HEK293 (cell line): Measurements from ENCODE around the gene CTAGE9.

Experiments used
- CTCF ChIA-PET: fragments of 350-600 bp; formaldehyde crosslinking; extraction: SDS; loops from one replicate; lab custom pipeline; 2021; ENCODE audit warnings: antibody characterized with exemption; lab: Yijun Ruan, JAX
- POLR2A ChIA-PET: fragments of 300-600 bp; formaldehyde crosslinking; extraction: SDS; loops from one replicate; lab custom pipeline; 2020; ENCODE audit warnings: antibody characterized with exemption, inconsistent platforms; lab: Yijun Ruan, JAX
- H3K27ac ChIP-seq: fragments of 200-500 bp; sonication (Bioruptor generic); 2 replicates; pipeline ENCODE4 v1.5.1; 2014; ENCODE audit warnings: low read depth, low read length, control low read depth, inconsistent platforms; ENCODE audit errors: extremely low read depth
- H3K36me3 ChIP-seq, 2 experiments: fragments of 200-500 bp in 1 of 2; sonication (Bioruptor generic) in 1 of 2; 1 replicate in 1 of 2; 2 replicates in 1 of 2; pipeline ENCODE4 v1.5.1; 2014 to 2017; ENCODE audit warnings: inconsistent platforms in 2 of 2, low read length in 2 of 2; ENCODE audit not compliant: control insufficient read depth in 2 of 2, insufficient read depth in 1 of 2
- H3K4me1 ChIP-seq: fragments of 200-500 bp; sonication (Bioruptor generic); 2 replicates; pipeline ENCODE4 v1.5.1; 2014; ENCODE audit warnings: mild to moderate bottlenecking, low read length, inconsistent platforms; ENCODE audit not compliant: control insufficient read depth, insufficient read depth
- H3K4me3 ChIP-seq: 2 replicates; pipeline ENCODE4 v1.5.1; 2011; ENCODE audit warnings: low read depth, mild to moderate bottlenecking, control low read depth, low read length, moderate library complexity
- H3K9me3 ChIP-seq: fragments of 200-500 bp; sonication (Bioruptor generic); 2 replicates; pipeline ENCODE4 v1.5.1; 2014; ENCODE audit warnings: low read depth, low read length, inconsistent platforms; ENCODE audit not compliant: control insufficient read depth, insufficient read depth
- FEZF1 ChIP-seq: fragments of 450-650 bp; formaldehyde crosslinking; IDR thresholded peaks from 2 replicates; pipeline ENCODE4 v1.5.1; 2016; ENCODE audit warnings: missing biosample characterization, missing genetic modification characterization
- GFI1B ChIP-seq: fragments of 450-650 bp; formaldehyde crosslinking; IDR thresholded peaks from 2 replicates; pipeline ENCODE4 v1.5.1; 2016; ENCODE audit warnings: missing biosample characterization, missing genetic modification characterization
- GLIS1 ChIP-seq: fragments of 450-650 bp; formaldehyde crosslinking; IDR thresholded peaks from 2 replicates; pipeline ENCODE4 v1.5.1; 2016; ENCODE audit warnings: missing biosample characterization, missing genetic modification characterization
- GLIS2 ChIP-seq: fragments of 450-650 bp; formaldehyde crosslinking; IDR thresholded peaks from 2 replicates; pipeline ENCODE4 v1.5.1; 2016; ENCODE audit warnings: missing biosample characterization, missing genetic modification characterization
- HOXD13 ChIP-seq: sonication (generic); formaldehyde crosslinking; IDR thresholded peaks from 2 replicates; pipeline ENCODE4 v1.8.0; 2022; ENCODE audit warnings: missing genetic modification reagents, borderline replicate concordance
- MEIS1 ChIP-seq: sonication (generic); formaldehyde crosslinking; IDR thresholded peaks from 2 replicates; pipeline ENCODE4 v1.8.1; 2022; ENCODE audit warnings: missing genetic modification reagents, mild to moderate bottlenecking, borderline replicate concordance
- MZF1 ChIP-seq: fragments of 450-650 bp; formaldehyde crosslinking; IDR thresholded peaks from 2 replicates; pipeline ENCODE4 v1.5.1; 2017; ENCODE audit warnings: missing biosample characterization, missing genetic modification characterization, borderline replicate concordance
- ZNF138 ChIP-seq: fragments of 450-650 bp; formaldehyde crosslinking; IDR thresholded peaks from 2 replicates; pipeline ENCODE4 v1.5.1; 2016; ENCODE audit warnings: missing biosample characterization, missing genetic modification characterization, borderline replicate concordance
- ZNF19 ChIP-seq: fragments of 450-650 bp; formaldehyde crosslinking; IDR thresholded peaks from 2 replicates; pipeline ENCODE4; 2016; ENCODE audit warnings: missing biosample characterization, missing genetic modification characterization, low read depth
- ZNF23 ChIP-seq: fragments of 450-650 bp; formaldehyde crosslinking; IDR thresholded peaks from 2 replicates; pipeline ENCODE4 v1.5.1; 2016; ENCODE audit warnings: missing biosample characterization, missing genetic modification characterization, borderline replicate concordance
- ZNF302 ChIP-seq: fragments of 450-650 bp; formaldehyde crosslinking; IDR thresholded peaks from 2 replicates; pipeline ENCODE4 v1.5.1; 2016; ENCODE audit warnings: missing biosample characterization, missing genetic modification characterization, low read depth
- ZNF394 ChIP-seq: fragments of 450-650 bp; formaldehyde crosslinking; IDR thresholded peaks from 2 replicates; pipeline ENCODE4 v1.5.1; 2016; ENCODE audit warnings: missing biosample characterization, missing genetic modification characterization, mild to moderate bottlenecking, moderate library complexity, borderline replicate concordance
- ZNF416 ChIP-seq: fragments of 450-650 bp; formaldehyde crosslinking; IDR thresholded peaks from 2 replicates; pipeline ENCODE4 v1.5.1; 2016; ENCODE audit warnings: missing biosample characterization, missing genetic modification characterization
- ZNF473 ChIP-seq: fragments of 450-650 bp; formaldehyde crosslinking; IDR thresholded peaks from 2 replicates; pipeline ENCODE4 v1.5.1; 2017; ENCODE audit warnings: missing biosample characterization, missing genetic modification characterization
- ZNF548 ChIP-seq: fragments of 450-650 bp; formaldehyde crosslinking; IDR thresholded peaks from 2 replicates; pipeline ENCODE4 v1.5.1; 2016; ENCODE audit warnings: missing biosample characterization, missing genetic modification characterization
- ZNF549 ChIP-seq: fragments of 450-650 bp; IDR thresholded peaks from 2 replicates; pipeline ENCODE4 v1.5.1; 2018; ENCODE audit warnings: missing biosample characterization, missing genetic modification characterization, mild to moderate bottlenecking, inconsistent platforms, moderate library complexity
- ZNF596 ChIP-seq: fragments of 450-650 bp; IDR thresholded peaks from 2 replicates; pipeline ENCODE4 v1.5.0; 2018; ENCODE audit warnings: missing biosample characterization, mild to moderate bottlenecking, missing genetic modification characterization, moderate library complexity
- ZNF660 ChIP-seq: fragments of 450-650 bp; IDR thresholded peaks from 2 replicates; pipeline ENCODE4 v1.5.1; 2018; ENCODE audit warnings: missing biosample characterization, mild to moderate bottlenecking, missing genetic modification characterization
- ZNF677 ChIP-seq: fragments of 450-650 bp; IDR thresholded peaks from 2 replicates; pipeline ENCODE4 v1.5.0; 2018; ENCODE audit warnings: missing biosample characterization, mild to moderate bottlenecking, missing genetic modification characterization, moderate library complexity
- ZNF830 ChIP-seq: fragments of 450-650 bp; IDR thresholded peaks from 2 replicates; pipeline ENCODE4 v1.5.0; 2018; ENCODE audit warnings: missing biosample characterization, missing genetic modification characterization, low read depth, mild to moderate bottlenecking, moderate library complexity
- ZNF843 ChIP-seq: fragments of 450-650 bp; formaldehyde crosslinking; IDR thresholded peaks from 2 replicates; pipeline ENCODE4 v1.5.1; 2016; ENCODE audit warnings: missing biosample characterization, missing genetic modification characterization
- TF ChIP-seq, protein P1 (sequence below): fragments of 450-650 bp; formaldehyde crosslinking; IDR thresholded peaks from 2 replicates; pipeline ENCODE4 v1.5.1; 2016; ENCODE audit warnings: missing biosample characterization, missing genetic modification characterization
- TF ChIP-seq, protein P2 (sequence below): fragments of 450-650 bp; formaldehyde crosslinking; IDR thresholded peaks from 2 replicates; pipeline ENCODE4 v1.5.1; 2016; ENCODE audit warnings: missing biosample characterization, missing genetic modification characterization, borderline replicate concordance
- TF ChIP-seq, protein P3 (sequence below): fragments of 450-650 bp; formaldehyde crosslinking; IDR thresholded peaks from 2 replicates; pipeline ENCODE4 v1.5.1; 2016; ENCODE audit warnings: missing biosample characterization, missing genetic modification characterization
- TF ChIP-seq, protein P4 (sequence below): fragments of 450-650 bp; formaldehyde crosslinking; IDR thresholded peaks from 2 replicates; pipeline ENCODE4 v1.5.1; 2016; ENCODE audit warnings: missing biosample characterization, missing genetic modification characterization
- TF ChIP-seq, protein P5 (sequence below): fragments of 450-650 bp; IDR thresholded peaks from 2 replicates; pipeline ENCODE4 v1.5.1; 2018; ENCODE audit warnings: missing biosample characterization, missing genetic modification characterization

The CTAGE9 gene

DNA sequence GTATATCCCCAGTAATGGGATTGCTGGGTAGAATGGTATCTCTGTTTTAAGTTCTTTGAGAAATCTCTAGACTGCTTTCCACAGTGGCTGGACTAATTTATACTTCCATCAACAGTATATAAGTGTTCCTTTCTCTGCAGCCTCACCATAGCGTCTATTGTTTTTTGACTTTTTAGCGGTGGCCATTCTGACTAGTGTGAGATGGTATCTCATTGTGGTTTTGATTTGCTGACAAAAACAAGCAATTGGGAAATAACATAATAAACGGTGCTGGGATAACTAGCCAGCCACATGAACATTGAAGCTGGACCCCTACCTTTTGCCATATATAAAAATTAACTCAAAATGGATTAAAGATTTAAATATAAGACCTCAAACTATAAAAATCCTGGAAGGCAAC lies 23.8 kb downstream of the CTAGE9 start:
- ChIA-PET POLR2A (no interaction called here), CTCF (interaction anchor here (0.6 to 1.1 kb wide), 5 partner anchors 42 to 223 kb away, joined by 3 to 6 read pairs (median 3); no protein-coding TSS in a partner anchor)
- H3K4me1 ChIP-seq, result no peaks in the 10 kb centered on the region

DNA sequence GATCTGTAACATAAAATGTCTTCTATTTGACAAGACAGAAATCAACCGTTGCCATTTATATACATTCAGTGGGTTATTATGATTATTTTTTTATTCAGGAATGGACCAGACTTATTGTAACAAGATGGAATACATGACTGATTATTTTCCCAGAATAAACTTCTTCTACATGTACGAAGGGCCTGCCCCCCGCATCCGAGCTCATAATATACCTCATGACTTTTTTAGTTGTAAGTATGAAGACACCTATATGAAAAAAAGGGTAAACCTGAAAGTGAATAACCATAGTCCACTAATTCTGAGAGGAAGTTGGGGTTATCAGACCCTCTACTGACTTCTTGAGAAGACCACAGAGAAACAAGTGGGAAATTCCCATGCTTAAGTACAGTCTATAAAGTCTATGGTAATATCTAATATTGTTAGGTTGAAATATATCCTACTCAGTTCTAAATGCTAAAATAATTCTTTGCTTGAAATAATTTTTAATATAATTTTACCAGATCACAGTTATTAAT lies 25.5 kb downstream of the CTAGE9 start:
- no peaks in the 10 kb centered on the region for H3K36me3 ChIP-seq
- POLR2A ChIA-PET, result no interaction called here
- no peak overlapping the region for H3K4me3 ChIP-seq
- no peaks in the 10 kb centered on the region for H3K9me3 ChIP-seq
- H3K27ac ChIP-seq, result no peak overlapping the region
- TF ChIP-seq ZNF473 (tag by site-specific recombination) (no peak), GFI1B (no peak), ZNF416 (no peak), ZNF23 (tag by site-specific recombination) (no peak), HOXD13 (no peak), ZNF549 (tag by site-specific recombination) (no peak), MZF1 (tag by site-specific recombination) (no peak), ZNF138 (no peak), ZNF548 (no peak), GLIS1 (tag by site-specific recombination) (no peak), ZNF843 (tag by site-specific recombination) (no peak), ZNF677 (tag by site-specific recombination) (no peak), FEZF1 (tag by site-specific recombination) (no peak)
- TF ChIP-seq, protein P1, sequence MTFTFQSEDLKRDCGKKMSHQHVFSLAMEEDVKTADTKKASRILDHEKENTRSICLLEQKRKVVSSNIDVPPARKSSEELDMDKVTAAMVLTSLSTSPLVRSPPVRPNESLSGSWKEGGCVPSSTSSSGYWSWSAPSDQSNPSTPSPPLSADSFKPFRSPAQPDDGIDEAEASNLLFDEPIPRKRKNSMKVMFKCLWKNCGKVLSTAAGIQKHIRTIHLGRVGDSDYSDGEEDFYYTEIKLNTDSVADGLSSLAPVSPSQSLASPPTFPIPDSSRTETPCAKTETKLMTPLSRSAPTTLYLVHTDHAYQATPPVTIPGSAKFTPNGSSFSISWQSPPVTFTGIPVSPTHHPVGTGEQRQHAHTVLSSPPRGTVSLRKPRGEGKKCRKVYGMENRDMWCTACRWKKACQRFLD (tag by site-specific recombination), result no peak
- TF ChIP-seq, protein P2, sequence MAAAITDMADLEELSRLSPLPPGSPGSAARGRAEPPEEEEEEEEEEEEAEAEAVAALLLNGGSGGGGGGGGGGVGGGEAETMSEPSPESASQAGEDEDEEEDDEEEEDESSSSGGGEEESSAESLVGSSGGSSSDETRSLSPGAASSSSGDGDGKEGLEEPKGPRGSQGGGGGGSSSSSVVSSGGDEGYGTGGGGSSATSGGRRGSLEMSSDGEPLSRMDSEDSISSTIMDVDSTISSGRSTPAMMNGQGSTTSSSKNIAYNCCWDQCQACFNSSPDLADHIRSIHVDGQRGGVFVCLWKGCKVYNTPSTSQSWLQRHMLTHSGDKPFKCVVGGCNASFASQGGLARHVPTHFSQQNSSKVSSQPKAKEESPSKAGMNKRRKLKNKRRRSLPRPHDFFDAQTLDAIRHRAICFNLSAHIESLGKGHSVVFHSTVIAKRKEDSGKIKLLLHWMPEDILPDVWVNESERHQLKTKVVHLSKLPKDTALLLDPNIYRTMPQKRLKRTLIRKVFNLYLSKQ (tag by site-specific recombination), result no peak
- TF ChIP-seq, protein P3, sequence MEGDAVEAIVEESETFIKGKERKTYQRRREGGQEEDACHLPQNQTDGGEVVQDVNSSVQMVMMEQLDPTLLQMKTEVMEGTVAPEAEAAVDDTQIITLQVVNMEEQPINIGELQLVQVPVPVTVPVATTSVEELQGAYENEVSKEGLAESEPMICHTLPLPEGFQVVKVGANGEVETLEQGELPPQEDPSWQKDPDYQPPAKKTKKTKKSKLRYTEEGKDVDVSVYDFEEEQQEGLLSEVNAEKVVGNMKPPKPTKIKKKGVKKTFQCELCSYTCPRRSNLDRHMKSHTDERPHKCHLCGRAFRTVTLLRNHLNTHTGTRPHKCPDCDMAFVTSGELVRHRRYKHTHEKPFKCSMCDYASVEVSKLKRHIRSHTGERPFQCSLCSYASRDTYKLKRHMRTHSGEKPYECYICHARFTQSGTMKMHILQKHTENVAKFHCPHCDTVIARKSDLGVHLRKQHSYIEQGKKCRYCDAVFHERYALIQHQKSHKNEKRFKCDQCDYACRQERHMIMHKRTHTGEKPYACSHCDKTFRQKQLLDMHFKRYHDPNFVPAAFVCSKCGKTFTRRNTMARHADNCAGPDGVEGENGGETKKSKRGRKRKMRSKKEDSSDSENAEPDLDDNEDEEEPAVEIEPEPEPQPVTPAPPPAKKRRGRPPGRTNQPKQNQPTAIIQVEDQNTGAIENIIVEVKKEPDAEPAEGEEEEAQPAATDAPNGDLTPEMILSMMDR (tag by site-specific recombination), result no peak
- TF ChIP-seq, protein P4, sequence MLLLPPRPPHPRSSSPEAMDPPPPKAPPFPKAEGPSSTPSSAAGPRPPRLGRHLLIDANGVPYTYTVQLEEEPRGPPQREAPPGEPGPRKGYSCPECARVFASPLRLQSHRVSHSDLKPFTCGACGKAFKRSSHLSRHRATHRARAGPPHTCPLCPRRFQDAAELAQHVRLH (tag by site-specific recombination), result no peak
- H3K4me1 ChIP-seq, result no peaks in the 10 kb centered on the region
- CTCF ChIA-PET, result interaction anchor here (0.9 to 1.9 kb wide), 3 partner anchors 10 to 238 kb away, joined by 3 to 11 read pairs (median 9); no protein-coding TSS in a partner anchor

More for the DNA sequence above, 23.8 kb downstream of the CTAGE9 start:
- H3K4me3 ChIP-seq, result no peak overlapping the region
- no peak for TF ChIP-seq ZNF19 (tag by site-specific recombination)
- no peak for TF ChIP-seq ZNF830
- TF ChIP-seq, protein P5, sequence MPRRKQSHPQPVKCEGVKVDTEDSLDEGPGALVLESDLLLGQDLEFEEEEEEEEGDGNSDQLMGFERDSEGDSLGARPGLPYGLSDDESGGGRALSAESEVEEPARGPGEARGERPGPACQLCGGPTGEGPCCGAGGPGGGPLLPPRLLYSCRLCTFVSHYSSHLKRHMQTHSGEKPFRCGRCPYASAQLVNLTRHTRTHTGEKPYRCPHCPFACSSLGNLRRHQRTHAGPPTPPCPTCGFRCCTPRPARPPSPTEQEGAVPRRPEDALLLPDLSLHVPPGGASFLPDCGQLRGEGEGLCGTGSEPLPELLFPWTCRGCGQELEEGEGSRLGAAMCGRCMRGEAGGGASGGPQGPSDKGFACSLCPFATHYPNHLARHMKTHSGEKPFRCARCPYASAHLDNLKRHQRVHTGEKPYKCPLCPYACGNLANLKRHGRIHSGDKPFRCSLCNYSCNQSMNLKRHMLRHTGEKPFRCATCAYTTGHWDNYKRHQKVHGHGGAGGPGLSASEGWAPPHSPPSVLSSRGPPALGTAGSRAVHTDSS (tag by site-specific recombination), result no peak
- no peak for TF ChIP-seq ZNF596 (tag by site-specific recombination)
- no peak for TF ChIP-seq MEIS1 (CRISPR knock-in tag)
- TF ChIP-seq ZNF660 (tag by site-specific recombination), result no peak
- no peak for TF ChIP-seq ZNF843 (tag by site-specific recombination)
- TF ChIP-seq ZNF394 (tag by site-specific recombination), result no peak
- TF ChIP-seq ZNF302 (tag by site-specific recombination), result no peak
- no peak for TF ChIP-seq GLIS2 (tag by site-specific recombination)
- H3K9me3 ChIP-seq, result no peaks in the 10 kb centered on the region
- no peaks in the 10 kb centered on the region for H3K36me3 ChIP-seq
- no peak overlapping the region for H3K27ac ChIP-seq
